ENCODE results near the gene LRCH2.

DNA sequence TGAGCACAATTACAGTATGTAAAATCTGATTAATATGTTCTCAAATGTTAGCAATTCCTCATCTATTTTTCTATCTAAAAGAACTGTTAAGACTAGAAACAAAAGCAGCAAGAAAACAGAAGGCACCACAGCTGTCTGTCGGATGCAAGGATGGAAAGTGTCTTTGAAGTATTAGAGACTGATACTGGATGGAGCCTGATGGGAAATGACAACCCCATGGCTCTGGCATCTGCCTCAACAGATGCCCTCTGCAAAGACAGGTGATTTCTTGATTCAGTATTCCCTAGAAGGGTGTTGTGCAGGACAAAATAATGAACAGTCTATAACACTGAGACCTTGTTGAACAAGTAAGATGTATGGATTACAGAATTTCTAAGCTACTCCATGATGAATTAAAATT lies 19.7 kb downstream of the LRCH2 start:
- TF ChIP-seq POLR2A (IDR thresholded peaks at IDR 0.05): no peak
- TF ChIP-seq CTCF (IDR thresholded peaks at IDR 0.05): no peak
